HG03354 (cell line): Measurements from ENCODE around the gene CTIF.
"Not testable (repeated sequence)": the region's sequence is repeated elsewhere in the genome, so short reads cannot be mapped to it uniquely, and the experiment has no call there.

ENCODE experiments used
- ATAC-seq: cut with Tn5 transposase; IDR thresholded peaks from one replicate; pipeline ENCODE4 v1.9.1; 2021; ENCODE audit warnings: mild to moderate bottlenecking; ENCODE audit not compliant: unreplicated experiment, poor library complexity, severe bottlenecking

Gene CTIF

DNA sequence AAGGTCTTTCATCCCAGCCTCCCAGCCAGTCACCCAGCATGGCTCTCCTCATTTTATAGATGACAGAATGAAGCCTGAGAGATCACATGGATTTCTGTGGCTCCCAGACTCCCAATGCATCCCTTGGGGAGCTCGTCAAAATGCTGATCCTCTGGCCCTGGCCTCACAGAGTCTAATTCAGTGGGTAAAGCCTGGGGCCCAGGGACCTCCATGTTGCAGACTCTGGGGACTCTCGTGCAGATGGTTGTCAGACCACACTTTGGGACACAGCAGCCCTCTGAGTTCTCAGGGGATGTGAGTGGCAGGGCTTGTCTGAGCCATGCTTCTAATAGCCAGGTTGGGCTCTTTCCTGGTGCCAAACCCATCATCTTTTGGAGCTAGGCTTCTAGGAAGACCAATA, 97.0 kb downstream of the CTIF start:
- no peak for ATAC-seq

DNA sequence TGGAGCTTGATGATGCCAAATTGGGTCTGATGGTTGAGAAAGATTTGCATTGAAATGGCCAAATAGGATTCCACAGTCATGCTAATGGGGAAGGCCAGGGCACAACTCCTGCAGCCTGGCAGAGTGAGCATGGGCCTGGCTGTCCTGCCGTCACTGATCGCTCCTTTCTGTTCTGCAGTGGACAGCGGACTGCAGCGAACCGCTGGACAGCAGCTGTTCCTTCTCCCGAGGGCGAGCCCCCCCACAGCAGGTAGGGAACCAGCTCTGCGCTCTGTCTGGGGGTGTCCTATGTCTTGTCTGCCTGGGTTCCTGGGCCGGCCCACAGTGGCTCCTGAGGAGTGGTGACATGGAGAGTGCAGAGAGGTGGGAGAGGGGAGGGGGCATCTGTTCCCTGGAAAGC, 97.6 kb downstream of the CTIF start:
- ATAC-seq, result no peak

DNA sequence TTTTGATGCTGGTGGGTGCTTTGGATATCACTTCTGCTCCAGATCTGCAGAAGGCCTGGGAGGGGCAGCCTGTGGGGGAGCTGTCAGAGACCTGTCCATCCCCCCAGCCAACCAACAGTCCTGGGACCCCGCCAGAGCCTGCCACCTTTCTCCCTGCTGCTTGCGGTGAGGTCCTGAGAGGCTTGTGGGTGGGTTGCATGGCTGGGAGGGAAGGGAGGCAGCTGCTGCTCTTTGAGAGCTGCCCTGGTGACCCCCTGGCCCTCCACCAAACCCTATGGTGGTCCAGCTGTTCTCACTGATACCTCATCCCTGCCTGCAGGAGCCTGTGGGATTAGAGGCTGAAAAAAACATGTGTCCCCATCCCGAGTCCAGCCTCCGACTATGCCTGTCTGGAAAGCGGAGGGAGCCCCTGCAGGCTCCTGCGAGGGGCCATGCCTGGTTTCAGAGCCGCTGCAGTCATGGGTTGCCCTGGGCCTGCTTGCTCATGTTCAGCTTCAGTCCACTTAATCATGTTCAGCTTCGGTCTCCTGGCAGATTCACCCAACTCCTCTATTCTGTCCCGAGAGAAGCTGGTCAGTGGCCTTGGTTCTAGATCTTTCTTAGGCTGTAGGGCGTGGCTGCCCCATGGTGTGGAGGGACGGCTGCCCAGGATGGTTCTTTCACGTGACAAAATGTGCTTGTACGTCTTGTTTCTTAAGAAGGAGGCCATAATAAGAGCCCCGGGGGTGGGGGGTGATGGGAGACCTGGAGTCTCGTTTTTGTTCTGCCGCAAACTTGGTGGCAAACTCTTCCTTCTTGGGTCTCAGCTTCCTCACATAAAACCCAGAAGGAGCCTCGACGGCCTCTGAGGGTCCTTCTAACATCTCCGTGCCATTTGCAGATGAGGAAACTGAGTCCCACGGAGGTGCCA, 98.5 kb downstream of the CTIF start:
- ATAC-seq, result no peak

DNA sequence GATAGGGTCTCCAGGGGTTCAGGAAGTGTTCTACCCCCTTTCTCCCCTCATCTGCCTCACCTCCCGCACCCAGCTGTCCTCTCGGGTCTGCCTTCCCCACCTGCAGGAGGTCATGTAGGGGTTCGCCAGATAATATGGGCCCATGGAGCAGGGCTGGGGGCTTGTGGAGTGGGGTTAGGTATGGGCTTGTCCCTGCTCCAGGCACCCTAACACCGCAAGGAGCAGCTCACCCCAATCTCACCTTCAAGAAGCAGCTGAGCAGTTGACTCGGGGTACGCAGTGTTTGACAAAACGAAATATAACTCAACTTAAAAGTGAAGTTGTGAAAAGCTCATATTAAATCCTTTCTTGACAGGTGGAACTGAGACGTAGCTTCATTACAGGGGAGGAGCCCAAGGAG, 99.6 kb downstream of the CTIF start:
- ATAC-seq, result no peak

DNA sequence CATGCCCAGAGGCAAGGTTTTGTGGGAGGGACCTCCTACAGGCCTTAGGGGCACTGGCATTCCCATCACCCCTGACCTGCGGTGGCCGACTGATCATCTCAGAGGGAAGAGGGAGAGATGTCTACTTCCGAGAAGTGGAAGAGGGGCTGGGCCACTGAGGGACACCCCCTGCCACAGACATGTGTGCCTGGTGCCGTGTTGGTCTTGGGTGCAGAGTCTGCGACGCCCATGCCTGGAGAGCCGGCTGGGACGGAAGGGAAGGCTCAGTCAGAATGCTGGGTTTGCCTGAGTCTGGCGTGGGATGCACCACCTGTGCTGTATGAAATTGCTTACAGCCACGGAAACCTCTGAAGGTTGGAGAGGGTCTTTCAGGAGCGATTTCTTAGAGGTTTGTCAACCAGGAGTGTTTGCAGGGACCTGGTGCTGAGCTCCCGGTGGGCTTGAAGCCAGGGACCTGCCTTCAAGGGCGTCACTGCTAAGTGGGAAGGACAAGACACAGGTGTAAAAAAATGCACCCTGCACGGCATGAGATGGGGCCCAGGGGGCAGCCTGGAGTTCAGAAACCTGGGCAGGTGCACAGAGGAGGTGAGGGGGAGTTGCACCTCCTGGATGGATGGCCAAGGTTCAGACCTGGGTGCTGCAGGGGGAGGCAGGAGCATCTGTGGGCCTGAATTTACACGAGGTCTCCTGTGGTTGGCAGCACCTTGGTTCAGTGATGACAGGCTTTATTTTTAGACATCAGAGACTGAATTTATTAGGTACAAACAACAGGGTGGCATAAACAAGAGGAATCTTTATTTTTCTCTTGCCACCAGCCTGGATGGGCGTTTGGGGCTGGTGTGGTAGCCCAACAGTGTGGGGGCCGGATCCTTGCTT, 100.3 kb downstream of the CTIF start:
- ATAC-seq, result no peak

DNA sequence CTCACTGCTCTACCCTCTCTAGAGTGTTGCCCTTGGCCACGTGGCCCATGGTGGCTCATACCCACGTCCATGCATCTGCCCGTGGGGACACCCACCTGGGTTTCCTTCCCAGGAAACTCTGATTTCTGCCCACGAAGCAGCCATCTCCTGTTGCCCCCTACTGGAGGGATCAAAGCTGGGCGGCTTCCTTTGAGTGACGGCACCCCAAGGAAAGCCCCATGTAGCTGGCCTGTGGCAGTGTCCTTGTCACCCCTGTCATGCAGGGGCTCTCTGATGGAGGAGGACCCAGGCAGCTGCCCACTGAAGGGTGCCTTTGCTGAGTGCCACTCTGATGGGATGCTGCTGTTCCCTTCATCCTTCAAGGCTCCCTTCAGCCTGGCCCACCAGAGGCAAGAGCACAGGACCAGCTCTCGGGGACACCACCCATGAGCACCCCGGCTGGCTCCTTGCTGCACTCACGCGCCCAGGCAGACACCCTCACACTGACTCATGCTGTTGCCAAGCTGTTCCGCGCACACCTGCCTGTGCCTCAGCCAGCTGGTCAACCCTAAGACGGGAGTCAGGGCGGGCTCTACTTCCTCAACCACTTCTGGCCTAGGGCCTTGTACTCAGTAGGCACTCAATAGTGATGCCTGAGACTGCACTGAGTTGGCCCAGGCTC, 101.1 kb downstream of the CTIF start:
- no peak for ATAC-seq

DNA sequence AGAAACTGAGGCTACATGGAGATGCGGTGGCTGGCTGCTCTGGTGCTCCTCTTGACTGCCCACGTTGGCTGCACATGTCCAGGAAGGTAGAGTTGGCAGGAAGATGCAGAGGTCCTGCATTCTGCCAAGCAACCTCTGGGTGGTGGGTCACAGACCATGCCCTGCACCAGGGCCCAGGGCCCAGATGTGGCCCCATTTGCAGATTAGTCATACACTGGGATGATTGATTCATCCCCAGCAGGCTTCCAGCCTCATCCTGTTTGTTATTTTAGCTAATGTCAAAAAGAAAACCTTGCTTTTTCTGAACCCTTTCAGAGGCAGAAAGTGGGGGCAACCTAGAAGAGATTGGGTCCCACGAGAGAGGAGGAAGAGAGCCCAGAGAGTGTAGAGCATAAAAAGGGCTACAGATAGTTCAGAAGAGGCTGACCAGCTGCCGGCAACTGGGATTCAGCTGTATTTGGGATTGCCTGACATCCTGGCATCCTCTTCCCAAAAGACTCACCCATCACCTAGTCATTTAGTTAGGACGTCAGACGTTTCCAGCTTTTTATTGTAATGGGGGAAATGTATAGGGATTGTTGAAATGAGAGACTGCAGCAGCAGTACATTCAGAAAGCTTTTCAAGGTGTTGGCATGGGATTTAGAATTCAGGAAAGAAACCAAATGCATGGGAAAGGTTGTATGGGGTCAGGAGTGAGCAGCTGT, 101.9 kb downstream of the CTIF start:
- ATAC-seq, result no peak

DNA sequence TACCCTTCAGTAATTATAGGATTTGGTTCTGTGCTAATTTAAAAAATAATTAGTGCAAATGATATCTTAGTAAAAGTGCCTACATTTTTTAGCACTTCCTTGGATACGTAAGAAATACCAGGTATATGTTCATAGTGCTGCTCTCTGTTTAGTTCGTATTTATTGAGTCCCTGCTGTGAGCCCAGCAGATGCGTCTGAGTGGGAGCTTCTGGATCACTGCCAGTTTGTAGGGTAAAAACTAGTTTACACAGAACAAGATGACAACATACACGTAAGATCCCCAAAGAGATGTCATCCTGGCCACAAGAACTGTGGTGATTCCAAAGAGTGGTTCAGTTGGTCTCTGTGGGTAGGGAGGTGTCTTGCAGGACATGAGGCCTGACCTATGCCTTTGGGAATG, 103.2 kb downstream of the CTIF start:
- no peak for ATAC-seq

DNA sequence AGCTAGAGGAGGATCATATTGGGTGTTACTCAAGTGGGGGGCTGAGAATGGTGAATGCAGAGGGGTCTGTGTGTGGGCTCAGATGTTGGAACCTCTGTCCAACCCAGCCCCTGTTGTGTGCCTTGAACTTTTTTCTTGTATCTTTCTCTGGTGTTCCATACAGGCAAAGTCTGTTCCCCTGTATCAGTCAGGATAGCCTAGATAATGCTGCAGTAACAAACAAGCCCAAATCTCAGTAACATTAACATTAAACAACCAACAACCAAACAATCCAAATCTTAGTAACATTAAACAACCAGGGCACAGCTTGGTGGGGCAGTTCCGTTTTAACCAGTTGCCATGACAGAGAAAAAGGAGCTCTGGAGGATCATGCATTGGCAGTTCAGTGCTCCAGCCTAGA, 103.7 kb downstream of the CTIF start:
- no peak for ATAC-seq

DNA sequence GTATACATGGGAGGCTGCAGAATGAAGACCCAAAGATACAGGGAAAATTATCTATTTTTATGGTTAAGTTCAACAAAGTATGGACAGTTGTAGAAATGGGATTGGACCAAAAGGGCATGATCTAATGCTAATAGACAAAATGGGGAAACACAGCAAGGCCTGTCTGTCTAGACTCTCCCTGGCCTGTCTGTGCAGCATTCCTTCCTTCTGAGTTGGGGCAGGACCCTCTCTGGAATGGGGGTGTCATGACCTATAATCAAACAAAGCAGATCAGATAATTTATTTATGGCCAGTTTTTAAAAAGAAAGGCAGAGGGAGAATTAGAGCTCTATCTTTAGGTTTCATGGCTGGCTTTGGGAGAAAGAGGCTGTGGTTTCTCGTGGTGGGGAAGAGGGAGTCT, 104.4 kb downstream of the CTIF start:
- no peak for ATAC-seq

DNA sequence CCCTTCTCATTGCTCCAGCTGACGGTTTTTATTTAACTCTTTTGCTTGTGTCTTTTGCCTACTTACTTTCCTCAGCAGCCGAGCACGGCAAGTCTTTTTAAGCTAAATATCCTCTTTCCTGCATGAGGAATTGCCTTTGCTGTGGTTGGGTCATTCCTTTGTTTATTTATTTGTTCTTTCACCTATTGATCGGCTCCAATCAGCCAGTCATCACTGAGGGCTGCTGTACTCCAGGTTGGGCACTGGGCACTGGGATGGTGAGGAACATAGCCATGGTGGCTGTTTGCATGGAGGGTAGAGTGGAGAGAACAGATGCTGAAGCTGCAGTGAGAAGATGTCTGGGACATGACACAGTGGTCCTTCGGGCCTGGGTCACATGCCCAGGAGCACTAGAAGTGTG, 105.2 kb downstream of the CTIF start:
- no peak for ATAC-seq

DNA sequence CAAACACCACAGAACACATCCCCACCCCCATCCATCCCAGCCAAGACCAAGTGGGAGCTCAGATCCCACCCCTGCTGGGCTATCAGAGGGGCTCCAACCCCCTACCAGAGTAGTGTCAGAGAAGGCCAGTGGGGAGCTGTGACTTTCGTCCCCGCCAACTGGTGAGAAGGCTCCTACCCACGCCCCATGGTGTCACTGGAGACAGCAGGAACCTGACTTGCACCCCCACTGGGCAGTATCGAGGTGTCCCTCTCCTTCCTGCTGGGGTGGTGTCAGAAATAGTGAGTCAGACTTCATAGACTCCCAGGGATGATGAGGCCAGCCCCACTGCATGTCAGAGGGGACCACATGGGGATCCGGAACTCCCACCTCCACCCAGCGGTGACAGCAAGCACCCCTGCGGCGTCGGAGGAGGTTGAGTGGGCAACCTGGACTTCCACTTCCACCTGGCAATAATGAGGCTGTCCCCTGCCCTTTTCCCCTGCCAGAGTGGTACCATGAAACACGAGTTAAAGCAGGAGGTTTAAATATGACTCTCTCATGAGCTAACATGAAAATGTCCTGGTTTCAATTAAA, 106.7 kb downstream of the CTIF start:
- no peak for ATAC-seq

DNA sequence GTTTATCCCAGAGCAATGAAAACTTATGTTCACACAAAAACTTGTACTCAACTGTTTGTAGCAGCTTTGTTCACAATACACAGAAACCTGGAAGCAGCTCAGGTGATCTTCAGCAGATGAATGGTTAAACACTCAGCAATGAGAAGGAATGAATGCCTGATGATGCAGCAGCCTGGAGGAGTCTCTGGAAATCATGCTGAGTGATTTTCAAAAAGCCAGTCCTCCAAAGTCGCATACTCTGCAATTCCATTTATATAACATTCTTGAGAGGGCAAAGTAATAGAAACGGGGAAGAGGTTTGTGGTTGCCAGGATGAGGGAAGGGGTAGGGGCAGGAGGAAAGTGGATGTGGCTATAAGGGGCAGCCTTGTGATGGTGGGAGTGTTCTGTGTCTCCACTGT, 108.1 kb downstream of the CTIF start:
- ATAC-seq, result no peak

DNA sequence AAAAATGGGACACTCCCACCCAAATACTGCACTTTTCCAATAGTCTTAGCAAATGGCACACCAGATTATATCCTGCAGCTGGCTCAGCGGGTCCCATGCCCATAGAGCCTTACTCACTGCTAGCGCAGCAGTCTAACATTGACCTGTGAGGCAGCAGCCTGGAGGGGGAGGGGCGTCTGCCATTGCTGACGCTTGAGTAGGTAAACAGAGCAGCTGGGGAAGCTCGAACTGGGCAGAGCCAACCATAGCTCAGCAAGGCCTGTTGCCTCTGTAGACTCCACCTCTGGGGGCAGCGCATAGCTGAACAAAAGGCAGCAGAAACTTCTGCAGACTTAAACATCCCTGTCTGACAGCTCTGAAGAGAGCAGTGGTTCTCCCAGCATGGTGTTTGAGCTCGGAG, 110.4 kb downstream of the CTIF start:
- no peak for ATAC-seq

DNA sequence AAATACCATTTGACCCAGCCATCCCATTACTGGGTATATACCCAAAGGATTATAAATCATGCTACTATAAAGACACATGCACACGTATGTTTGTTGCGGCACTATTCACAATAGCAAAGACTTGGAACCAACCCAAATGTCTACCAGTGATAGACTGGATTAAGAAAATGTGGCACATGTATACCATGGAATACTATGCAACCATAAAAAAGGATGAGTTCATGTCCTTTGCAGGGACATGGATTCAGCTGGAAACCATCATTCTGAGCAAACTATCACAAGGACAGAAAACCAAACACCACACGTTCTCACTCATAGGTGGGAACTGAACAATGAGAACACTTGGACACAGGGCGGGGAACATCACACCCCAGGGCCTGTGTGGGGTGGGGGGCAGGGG, 115.8 kb downstream of the CTIF start:
- ATAC-seq, result not testable (repeated sequence)

DNA sequence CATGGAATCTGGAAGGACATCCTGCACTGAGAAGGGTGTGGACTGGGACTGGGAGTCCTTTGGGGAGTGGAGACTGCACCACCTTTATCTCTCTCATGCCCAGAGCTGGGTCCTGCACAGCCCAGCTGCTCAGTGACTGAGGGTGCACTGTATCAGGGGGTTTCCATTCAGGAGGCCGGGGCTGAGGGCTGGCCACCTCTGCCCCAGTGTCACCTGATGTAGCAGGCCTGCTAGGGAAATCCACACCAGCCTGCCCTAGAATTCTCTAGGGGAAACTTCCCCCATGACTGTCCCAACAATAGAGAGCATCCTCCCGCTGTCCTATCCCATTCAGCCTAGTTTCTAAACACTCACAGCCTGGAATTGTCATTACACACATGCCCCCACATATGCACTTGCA, 116.7 kb downstream of the CTIF start:
- no peak for ATAC-seq

DNA sequence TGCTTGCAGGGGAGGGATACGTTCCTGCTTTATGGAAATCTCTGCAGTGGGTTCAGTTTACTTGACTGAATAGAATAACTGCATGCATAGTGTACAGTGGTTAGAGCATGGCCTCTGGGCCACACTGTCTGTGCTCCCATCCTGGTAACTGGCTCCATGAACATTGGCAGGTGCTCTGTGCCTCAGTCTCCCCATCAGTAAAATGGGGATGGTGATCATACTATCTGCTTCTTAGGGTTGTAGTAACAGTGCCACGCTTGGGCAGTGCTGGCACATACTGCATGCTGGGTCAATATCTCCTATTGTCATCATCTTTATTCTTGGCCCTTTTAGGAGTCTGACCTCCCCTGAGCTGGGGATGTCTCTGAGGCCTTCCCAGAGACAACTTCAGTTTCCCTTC, 117.3 kb downstream of the CTIF start:
- no peak for ATAC-seq

DNA sequence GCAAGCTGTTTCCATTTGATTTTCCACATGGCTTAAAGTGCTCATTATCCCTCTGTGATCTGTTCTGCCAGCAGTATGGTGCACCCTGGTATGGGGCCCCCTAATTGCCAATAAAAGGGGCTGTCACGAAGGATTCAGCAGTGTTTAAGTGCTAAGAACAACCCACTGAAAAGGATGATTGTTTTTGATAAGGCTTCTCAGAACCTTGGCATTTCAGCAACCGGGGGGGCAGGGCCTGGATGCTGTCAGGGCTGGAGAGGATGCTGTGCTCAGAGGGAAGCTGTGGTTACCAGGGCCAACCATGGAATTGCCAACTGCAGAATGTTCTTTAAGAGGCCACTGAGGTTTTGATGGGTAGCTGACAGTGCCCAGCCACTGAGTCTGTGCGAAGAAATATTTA, 117.8 kb downstream of the CTIF start:
- ATAC-seq, result no peak

DNA sequence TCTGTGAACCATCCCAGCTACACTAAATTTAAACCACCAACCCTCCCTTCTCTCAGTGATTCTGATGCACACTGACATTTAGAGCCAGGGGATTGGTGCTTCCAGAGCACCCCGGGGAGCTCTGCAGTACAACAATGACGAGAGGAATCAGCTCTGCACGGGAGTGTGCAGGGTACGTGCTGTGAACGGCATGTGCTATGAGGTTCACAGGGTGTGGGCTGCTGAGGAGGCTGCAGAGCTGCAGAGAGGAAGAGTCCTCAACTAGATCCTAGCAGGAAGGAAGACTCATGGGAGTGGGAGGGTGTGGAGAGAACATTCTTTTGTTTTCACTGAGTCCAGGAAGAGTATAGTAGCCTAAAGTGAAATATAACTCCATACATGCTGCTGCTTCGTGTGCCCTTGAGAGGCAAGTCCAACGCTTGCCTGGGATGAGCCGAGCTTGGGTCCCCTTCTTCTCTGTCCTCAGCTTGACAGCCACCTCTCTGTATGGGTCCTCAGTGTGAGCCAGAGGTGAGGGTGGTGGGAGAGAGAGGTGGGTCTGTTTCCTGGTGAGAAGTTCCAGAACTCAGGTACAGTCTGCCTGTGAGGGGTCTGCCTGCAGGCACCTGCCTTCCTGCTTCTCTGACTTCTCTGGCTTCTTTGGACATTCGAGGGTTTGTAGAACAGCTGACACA, 118.8 kb downstream of the CTIF start:
- ATAC-seq, result no peak
